GM10266 (cell line): ENCODE data around the gene WDR18.

Experiments used
- DNase-seq: peaks from one replicate; pipeline ENCODE4 v3.0.0; 2012; ENCODE audit errors: extremely low spot score
- TF ChIP-seq, protein P1 (sequence below): IDR thresholded peaks from 2 replicates; pipeline ENCODE4 v1.5.1; 2012; ENCODE audit warnings: mild to moderate bottlenecking, low read depth; ENCODE audit not compliant: control insufficient read depth, insufficient read depth; ENCODE audit errors: missing control alignments

WDR18 gene

DNA sequence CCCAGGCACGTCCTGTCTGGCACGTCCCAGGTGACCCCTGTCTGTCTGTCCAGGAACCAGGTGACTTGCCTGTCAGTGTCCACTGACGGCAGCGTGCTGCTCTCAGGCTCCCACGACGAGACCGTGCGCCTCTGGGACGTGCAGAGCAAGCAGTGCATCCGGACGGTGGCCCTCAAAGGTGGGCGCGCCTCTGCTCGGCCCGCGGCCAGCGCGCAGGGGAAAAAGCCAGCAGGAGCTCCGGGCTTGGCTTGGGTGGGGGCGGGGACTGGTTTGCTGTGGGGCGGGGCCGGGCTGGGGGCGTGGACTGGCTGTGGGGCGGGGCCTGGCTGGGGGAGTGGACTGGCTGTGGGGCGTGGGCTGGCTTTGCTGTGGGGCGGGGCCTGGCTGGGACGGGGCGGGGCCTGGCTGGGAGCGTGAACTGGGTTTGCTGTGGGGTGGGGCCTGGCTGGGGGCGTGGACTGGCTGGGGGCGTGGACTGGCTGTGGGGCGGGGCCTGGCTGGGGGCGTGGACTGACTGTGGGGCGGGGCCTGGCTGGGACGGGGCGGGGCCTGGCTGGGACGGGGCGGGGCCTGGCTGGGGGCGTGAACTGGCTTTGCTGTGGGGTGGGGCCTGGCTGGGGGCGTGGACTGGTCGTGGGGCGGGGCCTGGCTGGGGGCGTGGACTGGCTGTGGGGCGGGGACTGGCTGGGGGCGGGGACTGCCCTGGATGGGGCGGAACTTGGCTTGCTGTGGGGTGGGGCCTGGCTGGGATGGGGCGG lies 7.2 kb downstream of the WDR18 start:
- peak; percentile 83 for DNase-seq
- TF ChIP-seq, protein P1, sequence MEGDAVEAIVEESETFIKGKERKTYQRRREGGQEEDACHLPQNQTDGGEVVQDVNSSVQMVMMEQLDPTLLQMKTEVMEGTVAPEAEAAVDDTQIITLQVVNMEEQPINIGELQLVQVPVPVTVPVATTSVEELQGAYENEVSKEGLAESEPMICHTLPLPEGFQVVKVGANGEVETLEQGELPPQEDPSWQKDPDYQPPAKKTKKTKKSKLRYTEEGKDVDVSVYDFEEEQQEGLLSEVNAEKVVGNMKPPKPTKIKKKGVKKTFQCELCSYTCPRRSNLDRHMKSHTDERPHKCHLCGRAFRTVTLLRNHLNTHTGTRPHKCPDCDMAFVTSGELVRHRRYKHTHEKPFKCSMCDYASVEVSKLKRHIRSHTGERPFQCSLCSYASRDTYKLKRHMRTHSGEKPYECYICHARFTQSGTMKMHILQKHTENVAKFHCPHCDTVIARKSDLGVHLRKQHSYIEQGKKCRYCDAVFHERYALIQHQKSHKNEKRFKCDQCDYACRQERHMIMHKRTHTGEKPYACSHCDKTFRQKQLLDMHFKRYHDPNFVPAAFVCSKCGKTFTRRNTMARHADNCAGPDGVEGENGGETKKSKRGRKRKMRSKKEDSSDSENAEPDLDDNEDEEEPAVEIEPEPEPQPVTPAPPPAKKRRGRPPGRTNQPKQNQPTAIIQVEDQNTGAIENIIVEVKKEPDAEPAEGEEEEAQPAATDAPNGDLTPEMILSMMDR: no peak

DNA sequence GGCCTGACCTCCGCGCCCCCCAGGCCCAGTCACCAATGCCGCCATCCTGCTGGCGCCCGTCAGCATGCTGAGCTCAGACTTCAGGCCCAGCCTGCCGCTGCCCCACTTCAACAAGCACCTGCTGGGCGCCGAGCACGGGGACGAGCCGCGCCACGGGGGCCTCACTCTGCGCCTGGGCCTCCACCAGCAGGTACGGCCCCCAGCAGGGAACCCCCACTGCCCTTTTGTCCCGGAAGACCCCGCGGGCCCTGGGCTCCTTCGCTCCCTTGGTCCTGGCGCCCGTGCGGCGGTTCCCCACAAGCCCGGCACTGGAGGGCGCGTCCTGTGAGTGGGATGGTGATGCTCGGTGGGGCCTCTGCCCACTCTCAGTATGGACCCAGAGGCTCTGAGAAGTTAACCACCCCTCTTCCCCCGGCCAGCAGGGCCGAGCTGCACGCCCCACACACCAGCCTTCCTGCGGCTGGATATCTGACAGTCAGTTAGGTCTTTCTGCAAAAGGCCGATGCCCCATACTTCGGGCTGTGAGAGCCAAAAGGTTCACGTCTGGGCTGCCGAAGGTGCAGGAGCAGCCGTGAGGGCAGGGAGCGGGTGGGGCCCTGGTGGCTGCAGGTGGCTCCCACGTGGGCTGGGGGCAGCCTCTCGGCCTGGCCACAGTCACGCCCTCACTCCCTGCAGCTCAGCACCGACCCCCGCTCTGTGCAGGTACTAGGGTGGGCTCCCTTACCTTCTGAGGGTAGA lies 8.0 kb downstream of the WDR18 start:
- DNase-seq: no peak
- TF ChIP-seq, protein P1: no peak

DNA sequence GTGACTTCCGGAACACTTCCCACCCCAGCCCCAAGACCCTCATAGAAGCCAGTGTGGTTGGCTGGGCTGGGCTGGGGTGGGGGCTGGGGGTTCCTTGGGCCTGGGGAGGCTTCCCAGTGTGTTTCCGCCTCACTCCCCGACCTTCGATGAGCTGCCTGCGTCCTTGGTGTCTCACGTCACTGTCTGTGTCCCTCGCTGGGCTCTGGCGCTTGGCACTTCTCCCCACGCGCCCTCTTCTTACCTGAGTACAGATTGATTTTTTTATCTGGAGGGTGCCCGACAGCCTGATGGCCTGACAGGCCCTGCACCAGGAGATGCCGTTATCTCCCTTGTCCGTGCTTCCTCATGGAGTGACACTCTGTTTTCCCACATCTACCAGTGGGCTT lies 8.5 kb downstream of the WDR18 start:
- no peak for DNase-seq
- TF ChIP-seq, protein P1: no peak

DNA sequence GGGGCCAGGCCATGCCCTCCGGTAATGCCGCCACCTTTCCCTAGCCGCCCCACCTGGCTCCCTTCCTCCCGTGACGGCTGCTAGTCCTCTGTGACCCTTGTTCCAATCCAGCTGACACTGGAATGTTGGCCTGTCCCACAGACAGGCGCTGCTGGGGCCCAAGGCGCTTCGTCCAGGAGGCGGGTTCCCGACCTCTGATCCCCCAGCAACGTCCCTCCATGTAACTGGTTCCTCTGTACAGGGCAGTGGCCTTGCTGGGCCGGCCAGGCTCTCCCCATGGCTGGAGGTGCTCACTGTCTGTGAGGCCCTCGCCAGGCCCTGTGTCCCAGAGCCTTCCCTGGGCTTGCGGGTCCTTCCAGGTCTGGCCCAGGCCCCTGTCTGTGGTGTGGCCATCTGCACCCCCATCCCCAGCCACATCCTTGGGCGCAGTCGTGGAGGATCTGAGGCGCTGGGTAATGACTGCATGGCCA lies 9.3 kb downstream of the WDR18 start:
- DNase-seq: no peak
- TF ChIP-seq, protein P1: no peak

DNA sequence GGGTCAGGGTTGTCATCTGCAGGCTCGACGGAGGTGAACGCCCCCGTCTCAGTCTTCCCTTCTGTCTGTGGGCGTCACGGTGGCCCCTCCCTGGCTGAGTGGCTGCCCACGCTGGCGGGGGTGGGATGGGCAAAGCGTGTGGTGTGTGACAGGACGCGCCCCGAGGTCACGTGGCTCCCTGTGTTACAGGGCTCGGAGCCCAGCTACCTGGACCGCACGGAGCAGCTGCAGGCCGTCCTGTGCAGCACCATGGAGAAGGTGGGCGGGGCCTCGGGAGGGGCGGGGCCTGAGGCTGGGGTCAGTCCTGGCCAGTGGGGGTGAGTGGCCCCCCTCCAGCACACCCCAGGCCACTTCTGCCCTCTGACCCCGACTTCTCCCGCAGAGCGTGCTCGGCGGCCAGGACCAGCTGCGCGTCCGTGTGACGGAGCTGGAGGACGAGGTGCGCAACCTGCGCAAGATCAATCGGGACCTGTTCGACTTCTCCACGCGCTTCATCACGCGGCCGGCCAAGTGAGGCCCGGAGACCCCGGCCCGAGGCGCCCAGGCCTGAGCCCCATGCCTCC lies 9.8 kb downstream of the WDR18 start:
- TF ChIP-seq, protein P1: no peak

DNA sequence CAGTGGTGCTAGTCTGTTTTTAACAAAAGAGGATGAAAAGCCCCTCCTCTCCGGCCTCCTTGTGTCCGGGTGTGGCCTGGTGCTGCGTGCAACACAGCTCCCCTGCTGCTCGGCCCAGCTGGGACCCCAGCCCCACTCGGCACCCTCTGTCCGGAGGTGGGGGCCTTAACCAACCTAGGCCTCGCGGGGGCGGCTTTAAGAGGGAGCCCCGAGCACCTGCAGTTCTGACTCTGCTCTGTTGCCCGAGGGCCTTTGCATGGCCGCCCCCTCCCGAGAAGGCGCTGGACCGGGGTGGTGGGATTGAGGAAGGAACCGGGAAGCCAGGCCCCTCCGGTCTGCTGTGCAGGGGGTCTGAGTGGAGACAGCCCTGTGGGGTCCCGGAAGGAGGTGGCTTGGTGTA lies 10.4 kb downstream of the WDR18 start:
- DNase-seq: no peak
- TF ChIP-seq, protein P1: no peak

More for the DNA sequence above, 9.8 kb downstream of the WDR18 start:
- DNase-seq: no peak
